GM18907 (cell line): ENCODE measurements around the gene NOD1.
"Not testable (repeated sequence)": the region's sequence is repeated elsewhere in the genome, so short reads cannot be mapped to it uniquely, and the experiment has no call there.

Source experiments
- ATAC-seq: cut with Tn5 transposase; IDR thresholded peaks from one replicate; pipeline ENCODE4 v1.9.1; 2021; ENCODE audit warnings: mild to moderate bottlenecking, moderate library complexity; ENCODE audit not compliant: unreplicated experiment

NOD1 gene

DNA sequence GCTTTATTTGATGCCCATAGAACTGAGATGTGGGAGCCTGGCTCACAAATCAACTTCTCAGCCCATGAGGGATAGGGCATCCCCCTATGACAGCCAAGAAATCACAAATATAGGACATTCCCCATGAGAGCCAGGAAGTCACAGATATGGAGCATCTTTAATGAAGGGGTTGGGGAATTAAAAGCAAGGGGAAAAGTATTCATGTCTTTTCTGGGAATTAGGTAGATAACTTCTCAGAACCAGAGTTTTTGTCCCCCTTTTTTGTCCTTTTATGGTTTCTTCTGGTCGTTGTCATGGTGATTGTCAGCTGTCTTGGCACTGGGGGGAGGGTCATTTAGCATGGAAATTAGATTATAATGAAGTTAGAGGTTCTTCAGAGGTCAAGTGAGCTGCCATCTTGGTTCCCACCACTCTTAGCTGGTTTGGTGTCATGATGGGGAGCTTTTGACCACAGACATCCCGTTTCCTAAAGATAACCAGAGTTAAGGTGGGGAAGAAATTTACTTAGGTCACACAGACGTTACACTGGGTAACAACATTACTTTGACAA lies 56.9 kb downstream of the NOD1 start:
- ATAC-seq: no peak

GRCh38 chr7:30420662-30421061 lies 57.9 kb downstream of the NOD1 start:
- no peak for ATAC-seq

GRCh38 chr7:30420080-30420479 lies 58.5 kb downstream of the NOD1 start:
- not testable (repeated sequence) for ATAC-seq

GRCh38 chr7:30413864-30414263 lies 64.7 kb downstream of the NOD1 start:
- no peak for ATAC-seq

DNA sequence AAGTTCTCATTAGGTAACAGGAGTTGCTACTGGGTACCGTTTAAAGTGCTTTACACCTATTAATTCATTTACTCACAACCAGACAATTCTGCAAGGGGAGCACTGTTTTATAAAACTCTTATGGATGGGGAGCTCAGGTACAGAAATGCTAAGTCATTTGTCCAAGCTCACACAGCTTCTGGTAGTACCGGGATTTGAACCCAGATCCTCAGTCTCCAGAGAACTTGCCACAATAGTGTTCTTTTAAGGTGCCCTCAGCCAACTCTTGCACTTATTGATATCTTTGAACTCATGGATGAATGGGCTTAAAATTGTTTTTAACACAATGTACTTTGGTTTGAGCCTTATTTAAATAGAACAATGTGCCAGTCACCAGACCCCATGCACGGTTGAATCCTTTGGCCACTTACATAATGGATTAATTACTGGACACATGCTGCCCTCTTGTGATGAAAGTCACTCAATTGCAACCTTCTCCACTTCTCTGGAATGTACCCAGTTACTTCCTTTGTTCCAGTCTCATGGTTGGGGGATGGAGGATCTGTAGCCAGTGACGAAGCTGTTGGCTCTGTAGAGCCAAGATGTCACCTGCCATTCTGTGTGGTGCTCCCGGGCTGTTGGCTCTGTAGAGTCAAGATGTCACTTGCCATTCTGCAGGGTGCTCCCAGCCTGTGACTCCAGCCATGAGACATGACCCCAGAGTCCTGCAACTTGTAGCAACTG lies 65.6 kb downstream of the NOD1 start:
- no peak for ATAC-seq

DNA sequence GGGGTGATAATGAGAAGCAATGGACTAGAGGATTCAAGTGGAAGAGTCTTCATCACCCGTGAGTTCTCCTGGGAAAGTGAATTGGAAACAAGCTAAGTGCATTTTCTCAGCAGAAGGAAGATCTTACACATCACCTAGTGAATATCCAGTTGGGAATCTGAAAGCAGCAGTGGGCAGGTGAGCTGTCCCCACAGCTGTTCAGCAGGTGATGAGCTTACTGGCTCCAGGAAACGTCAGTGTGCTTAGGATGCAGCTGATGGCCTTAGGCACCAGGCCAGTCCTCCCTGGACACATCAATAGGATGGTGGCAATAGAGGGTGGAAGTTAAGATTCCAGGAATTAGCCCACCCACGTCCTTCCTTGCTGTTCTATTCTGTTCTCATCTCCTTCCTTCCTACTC lies 66.7 kb downstream of the NOD1 start:
- ATAC-seq: no peak

- no peak for ATAC-seq
These were observed 67.4 kb downstream of the NOD1 start for GRCh38 chr7:30411173-30411572.

DNA sequence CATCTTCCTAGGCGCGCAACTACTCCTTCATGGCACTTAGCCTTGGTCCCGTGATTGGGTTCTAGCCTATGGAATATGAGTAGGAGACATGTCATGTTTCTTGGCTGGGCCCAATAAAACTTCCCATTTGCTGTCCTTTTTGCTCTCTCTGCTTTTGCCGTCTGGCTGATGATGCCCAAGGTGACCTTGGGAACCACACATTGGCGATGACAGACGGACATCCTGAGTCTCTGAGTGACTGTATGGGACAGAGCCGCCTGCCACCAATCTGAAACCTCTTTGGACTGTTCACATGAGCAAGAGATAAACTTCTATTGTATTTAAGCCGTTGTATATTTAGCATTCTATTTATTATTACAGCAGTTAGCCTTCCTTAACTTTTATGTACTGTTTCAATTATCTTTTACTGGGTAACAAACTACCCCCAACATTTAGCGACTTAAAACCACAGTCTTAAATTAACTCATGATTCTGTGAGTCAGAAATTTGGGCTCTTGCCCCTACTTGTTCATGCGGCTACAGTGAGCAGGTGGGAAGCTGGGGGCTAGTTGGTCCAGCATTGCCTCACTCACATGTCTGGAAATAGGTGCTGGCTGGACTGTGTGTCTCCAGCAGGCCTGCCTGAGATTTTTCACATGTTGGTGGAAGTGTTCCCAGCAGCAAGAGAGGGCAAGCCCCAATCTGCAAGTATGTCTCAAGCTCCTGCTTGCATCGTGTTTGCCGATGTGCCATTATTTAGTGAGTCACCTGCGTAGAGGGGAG lies 71.7 kb downstream of the NOD1 start:
- ATAC-seq: no peak

- ATAC-seq: no peak
These were observed 73.4 kb downstream of the NOD1 start for GRCh38 chr7:30405179-30405578.

- no peak for ATAC-seq
These were observed 75.1 kb downstream of the NOD1 start for GRCh38 chr7:30403477-30403876.

GRCh38 chr7:30396389-30396788 lies 82.2 kb downstream of the NOD1 start:
- no peak for ATAC-seq

DNA sequence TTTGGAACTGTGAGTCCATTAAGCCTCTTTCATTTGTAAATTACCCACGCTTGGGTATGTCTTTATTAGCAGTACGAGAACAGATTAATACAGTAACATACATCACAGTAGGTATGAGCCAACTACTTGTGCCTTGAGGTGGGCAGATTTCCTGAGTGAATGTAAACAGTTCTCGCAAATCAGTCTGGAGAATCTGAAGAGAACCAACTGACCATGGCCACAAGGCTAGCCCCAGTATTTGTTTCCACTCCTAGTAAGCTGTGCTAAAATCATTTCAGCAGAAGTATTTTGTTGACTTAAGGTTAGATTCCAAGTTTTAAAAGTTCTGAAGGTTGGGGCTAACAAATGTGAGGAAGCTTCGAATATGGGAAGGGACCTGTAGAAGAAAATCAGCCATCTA lies 82.9 kb downstream of the NOD1 start:
- no peak for ATAC-seq

DNA sequence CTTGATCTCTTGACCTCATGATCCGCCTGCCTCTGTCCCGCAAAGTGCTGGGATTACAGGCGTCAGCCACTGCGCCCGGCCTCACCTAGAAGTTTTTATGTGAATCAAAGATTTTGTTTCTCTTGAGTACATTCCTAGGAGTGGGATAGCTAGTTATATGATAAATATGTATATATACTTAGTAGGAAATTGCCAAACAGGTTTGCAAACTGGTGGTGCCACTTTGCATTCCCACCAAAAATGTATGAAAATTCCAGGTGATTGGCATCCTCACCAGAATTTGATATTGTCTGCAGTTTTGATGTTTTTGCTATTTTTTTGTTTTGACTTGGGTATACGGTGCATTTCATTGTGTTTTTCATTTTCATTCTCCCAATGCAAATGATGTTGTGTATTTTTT lies 86.8 kb downstream of the NOD1 start:
- ATAC-seq: no peak

DNA sequence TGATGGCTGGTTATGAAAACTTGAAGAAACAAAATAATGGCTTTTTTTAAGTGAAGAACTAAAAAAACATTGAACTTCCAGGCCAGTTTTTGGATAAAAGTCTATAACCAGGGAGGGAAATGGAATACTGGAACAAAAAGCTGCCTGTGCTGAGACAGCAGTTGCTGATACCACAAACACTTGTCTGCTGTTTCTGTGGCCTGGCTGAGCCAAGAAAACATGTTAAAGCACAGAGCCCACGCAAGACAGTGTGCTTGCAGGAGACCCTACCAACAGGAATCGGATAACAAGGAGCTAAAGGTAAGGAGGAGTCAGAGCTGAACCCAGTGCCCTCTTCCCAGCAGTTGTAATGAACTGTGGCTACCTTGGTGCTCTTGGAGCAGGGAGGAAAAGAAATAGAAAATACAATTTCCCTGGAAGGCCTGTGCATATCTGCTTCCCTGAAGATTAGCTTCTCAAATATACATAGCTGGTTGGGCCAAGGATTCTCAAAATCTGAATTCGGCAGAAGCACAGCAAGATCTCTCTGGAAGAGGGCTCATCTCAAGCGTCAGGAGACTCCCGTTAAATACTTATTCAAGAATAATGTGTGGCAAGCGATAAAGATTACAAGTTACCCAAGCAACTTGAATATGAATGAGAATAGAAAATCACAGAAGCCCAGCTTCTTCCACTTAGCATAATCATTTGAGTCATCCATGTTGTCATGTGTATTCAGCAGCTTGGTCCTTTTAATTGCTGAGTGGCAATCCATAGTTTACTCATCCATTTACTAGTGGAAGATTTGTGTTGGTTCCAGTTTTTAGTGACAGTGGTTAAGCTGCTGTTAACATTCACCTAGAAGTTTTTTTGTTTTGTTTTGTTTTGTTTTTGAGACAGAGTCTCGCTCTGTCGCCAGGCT lies 87.6 kb downstream of the NOD1 start:
- no peak for ATAC-seq

DNA sequence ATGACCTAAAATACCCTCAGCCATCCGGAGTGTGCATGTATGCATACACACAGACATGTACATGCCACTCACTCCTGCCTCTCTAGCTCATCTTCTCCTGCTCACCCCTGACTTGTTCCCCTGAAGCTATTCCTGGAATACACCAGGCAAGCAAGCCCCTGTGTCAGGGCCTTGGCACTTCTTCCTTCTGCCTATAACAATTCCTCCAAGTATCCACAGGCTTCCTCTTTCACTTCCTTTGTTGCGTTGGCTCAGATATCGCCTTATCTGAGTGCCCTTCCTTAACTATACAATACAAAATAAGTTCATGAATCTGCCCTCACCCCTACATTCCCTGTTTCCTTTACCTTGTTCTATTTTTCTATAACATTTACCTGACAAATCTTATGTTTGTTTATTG lies 88.8 kb downstream of the NOD1 start:
- no peak for ATAC-seq

- ATAC-seq: no peak
These were observed 96.0 kb downstream of the NOD1 start for GRCh38 chr7:30382607-30383006.

GRCh38 chr7:30380824-30381223 lies 97.8 kb downstream of the NOD1 start:
- not testable (repeated sequence) for ATAC-seq

- no peak for ATAC-seq
These were observed 98.3 kb downstream of the NOD1 start for GRCh38 chr7:30380294-30380693.

GRCh38 chr7:30379741-30380140 lies 98.8 kb downstream of the NOD1 start:
- ATAC-seq: no peak

DNA sequence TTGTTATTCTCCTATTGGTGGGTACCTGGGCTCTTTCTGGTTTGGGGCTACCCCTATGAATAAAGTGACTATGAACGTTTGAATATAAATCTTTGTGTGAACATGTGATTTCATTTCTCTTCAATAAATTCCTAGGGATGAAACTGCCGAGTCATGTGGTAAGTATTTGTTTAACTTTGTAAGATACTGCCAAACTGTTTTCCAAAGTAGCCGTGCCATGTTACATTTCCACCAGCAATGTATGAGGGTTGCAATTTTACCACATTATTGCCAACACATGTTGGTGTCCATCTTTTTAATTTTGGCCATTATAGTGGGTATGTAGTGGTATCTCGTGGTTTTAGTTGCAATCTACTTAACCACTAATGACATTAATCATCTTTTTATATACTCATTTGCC lies 99.5 kb downstream of the NOD1 start:
- ATAC-seq: no peak

DNA sequence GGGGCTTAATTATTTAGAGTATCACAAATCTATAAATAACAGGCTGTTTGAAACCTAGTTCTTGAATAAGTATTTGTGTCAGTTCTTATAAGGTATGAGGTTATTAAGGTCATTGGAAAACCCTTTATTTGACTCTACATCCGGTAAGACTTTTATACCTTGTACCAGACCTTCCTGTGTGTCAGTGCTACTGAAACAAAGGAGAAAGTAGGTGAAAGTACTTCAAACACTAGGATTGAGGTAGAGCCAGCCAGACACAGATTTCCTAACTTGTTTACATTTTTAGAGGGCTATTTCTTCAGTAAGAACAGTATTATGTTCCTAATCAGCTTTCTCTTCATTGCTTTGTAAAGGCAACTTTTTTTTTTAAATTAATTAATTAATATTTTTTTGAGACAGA lies 100.3 kb downstream of the NOD1 start:
- ATAC-seq: no peak
